ENCODE measurements around the gene TIMP2.

DNA sequence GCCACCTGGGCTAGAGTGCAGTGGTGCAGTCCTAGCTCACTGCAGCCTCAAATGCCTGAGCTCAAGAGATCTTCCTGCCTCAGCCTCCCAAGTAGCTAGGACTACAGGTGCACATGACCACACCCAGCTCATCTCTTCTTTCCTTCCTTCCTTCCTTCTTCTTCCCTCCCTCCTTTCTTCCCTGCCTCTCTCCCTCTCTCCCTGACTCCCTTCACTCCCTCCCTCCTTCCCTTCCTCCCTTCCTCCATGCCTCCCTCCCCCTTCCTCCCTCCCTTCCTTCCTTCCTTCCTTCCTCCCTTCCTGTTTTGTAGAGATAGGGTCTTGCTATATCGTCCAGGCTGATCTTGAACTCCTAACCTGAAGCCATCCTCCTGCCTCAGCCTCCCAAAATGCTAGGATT is 61.1 kb downstream of the TIMP2 start:
- TF ChIP-seq, protein P1, sequence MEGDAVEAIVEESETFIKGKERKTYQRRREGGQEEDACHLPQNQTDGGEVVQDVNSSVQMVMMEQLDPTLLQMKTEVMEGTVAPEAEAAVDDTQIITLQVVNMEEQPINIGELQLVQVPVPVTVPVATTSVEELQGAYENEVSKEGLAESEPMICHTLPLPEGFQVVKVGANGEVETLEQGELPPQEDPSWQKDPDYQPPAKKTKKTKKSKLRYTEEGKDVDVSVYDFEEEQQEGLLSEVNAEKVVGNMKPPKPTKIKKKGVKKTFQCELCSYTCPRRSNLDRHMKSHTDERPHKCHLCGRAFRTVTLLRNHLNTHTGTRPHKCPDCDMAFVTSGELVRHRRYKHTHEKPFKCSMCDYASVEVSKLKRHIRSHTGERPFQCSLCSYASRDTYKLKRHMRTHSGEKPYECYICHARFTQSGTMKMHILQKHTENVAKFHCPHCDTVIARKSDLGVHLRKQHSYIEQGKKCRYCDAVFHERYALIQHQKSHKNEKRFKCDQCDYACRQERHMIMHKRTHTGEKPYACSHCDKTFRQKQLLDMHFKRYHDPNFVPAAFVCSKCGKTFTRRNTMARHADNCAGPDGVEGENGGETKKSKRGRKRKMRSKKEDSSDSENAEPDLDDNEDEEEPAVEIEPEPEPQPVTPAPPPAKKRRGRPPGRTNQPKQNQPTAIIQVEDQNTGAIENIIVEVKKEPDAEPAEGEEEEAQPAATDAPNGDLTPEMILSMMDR (conservative IDR thresholded peaks at IDR 0.05), result no peak
- TF ChIP-seq ZFX (IDR thresholded peaks at IDR 0.05), result no peak

Data from C4-2B (cell line).